Measurements from ENCODE around the gene SLFN12.
A peak's percentile ranks its signal among the peaks of the same experiment; 100 is the strongest.

SLFN12 gene

GRCh38 chr17:35432176-35433074 is at the start of gene SLFN12:
Gene SLFN12 (minus strand): TSS chr17:35432500. CDS start chr17:35423028, 9,472 bp downstream.
- peak; percentile 90 for DNase-seq (ENCODE audit: low read depth)
- H3K4me3 ChIP-seq (ENCODE audit: low read depth, low read length): peak within 1 kb of the TSS; percentile 93
- TF ChIP-seq, protein P1, sequence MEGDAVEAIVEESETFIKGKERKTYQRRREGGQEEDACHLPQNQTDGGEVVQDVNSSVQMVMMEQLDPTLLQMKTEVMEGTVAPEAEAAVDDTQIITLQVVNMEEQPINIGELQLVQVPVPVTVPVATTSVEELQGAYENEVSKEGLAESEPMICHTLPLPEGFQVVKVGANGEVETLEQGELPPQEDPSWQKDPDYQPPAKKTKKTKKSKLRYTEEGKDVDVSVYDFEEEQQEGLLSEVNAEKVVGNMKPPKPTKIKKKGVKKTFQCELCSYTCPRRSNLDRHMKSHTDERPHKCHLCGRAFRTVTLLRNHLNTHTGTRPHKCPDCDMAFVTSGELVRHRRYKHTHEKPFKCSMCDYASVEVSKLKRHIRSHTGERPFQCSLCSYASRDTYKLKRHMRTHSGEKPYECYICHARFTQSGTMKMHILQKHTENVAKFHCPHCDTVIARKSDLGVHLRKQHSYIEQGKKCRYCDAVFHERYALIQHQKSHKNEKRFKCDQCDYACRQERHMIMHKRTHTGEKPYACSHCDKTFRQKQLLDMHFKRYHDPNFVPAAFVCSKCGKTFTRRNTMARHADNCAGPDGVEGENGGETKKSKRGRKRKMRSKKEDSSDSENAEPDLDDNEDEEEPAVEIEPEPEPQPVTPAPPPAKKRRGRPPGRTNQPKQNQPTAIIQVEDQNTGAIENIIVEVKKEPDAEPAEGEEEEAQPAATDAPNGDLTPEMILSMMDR (IDR thresholded peaks at IDR 0.05; ENCODE audit: insufficient read depth, low read depth, low read length, missing control alignments): no peak

GRCh38 chr17:35479271-35479670 is 47.0 kb upstream of the SLFN12 start:
- TF ChIP-seq, protein P1 (IDR thresholded peaks at IDR 0.05; ENCODE audit: insufficient read depth, low read depth, low read length, missing control alignments): no peak
- no peak for DNase-seq (ENCODE audit: low read depth)
- H3K4me3 ChIP-seq (ENCODE audit: low read depth, low read length): no peak overlapping the region

- H3K4me3 ChIP-seq (ENCODE audit: low read depth, low read length): no peak overlapping the region
- DNase-seq (ENCODE audit: low read depth): no peak
- TF ChIP-seq, protein P1 (IDR thresholded peaks at IDR 0.05; ENCODE audit: insufficient read depth, low read depth, low read length, missing control alignments): no peak
Measured at GRCh38 chr17:35477248-35477647, 44.9 kb upstream of the SLFN12 start.

DNA sequence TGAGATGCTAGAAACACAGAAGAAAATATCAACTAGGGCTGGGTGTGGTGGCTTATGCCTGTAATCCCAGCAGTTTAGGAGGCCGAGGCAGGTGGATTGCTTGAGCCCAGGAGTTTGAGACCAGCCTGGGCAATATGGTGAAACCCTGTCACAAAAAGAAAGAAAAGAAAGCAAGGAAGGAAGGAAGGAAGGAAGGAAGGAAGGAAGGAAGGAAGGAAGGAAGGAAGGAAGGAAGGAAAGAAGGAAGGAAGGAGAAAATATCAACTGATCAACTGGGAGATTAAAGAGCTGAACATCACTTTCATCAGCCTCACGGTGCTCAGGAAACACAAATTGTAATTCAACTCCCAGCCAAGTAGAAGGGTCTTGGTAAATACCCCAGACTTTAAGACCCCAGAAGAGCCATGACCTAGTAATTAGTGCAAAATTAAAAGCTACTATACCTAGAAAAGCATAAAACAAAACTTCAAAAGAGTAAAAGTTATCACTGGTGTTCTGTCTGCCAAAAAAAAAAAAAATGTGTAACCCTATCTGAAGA is 44.1 kb upstream of the SLFN12 start:
- TF ChIP-seq, protein P1 (IDR thresholded peaks at IDR 0.05; ENCODE audit: insufficient read depth, low read depth, low read length, missing control alignments): no peak
- H3K4me3 ChIP-seq (ENCODE audit: low read depth, low read length): no peak overlapping the region
- no peak for DNase-seq (ENCODE audit: low read depth)

DNA sequence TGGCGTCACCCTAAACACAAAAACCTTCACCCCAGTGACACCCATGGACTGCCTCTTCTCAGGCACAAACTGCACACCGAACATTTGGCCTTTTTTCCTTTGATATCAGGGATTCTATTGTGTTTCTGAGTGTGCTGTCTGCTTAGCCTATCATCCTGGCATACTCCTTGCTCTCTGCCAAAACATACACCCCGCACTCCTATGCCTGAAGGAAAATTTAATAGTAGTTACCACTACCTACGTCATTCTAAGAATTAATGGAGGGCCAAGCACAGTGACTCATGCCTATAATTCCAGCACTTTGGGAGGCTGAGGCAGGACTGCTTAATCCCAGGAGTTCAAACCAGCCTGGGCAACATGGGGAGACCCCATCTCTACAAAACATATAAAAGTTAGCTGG is 36.2 kb upstream of the SLFN12 start:
- TF ChIP-seq, protein P1 (IDR thresholded peaks at IDR 0.05; ENCODE audit: insufficient read depth, low read depth, low read length, missing control alignments): no peak
- no peak overlapping the region for H3K4me3 ChIP-seq (ENCODE audit: low read depth, low read length)
- DNase-seq (ENCODE audit: low read depth): no peak

- peak; percentile 30 for DNase-seq (ENCODE audit: low read depth)
- H3K4me3 ChIP-seq (ENCODE audit: low read depth, low read length): no peak overlapping the region
- TF ChIP-seq, protein P1 (IDR thresholded peaks at IDR 0.05; ENCODE audit: insufficient read depth, low read depth, low read length, missing control alignments): no peak
Measured at GRCh38 chr17:35467824-35468223, 35.5 kb upstream of the SLFN12 start.
